T-helper 2 cell treated with Interferon-gamma antibody and Interleukin-4, amounts not matched to agents 100 ng/mL and 5 ng/mL, for 36 hours (primary cell): ENCODE measurements around the gene ZFYVE21. TPM values are rescaled to one million over a fixed set of nuclear protein-coding genes. Genes with fewer than 3 reads are reported as not detected.

Experiments
- intact Hi-C: fragments of 100-400 bp; cut with micrococcal nuclease; formaldehyde crosslinking; loops from one replicate; pipeline ENCODE4 v1.15.1; 2023
- total RNA-seq: library from RNA; stranded (reverse); gene quantifications from 2 replicates; pipeline ENCODE4 v1.2.3, GENCODE V29; 2022

ZFYVE21 gene
- total RNA-seq, 1 donor from 2014 or later = 16.4 TPM

- intact Hi-C loops = no loop called here
Measured at GRCh38 chr14:103721334-103722120, 5.9 kb downstream of the ZFYVE21 start.

DNA sequence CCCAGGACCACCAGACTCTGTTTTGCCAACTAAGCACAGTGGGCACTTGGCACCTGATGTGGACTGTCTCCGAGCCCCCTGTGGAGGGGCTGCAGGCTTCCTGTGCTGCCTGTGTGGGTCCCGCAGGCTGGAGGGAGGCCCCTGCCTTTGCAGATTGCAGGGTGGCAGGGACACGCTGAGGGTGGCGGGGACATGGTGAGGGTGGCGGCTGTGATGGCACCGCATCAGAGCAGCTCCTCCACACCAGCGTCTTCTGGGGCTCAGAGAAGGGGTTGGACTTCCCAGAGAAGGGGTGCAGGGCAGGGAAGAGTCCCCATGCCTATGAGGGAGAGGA is 8.1 kb downstream of the ZFYVE21 start:
- intact Hi-C loops = no loop called here

GRCh38 chr14:103724116-103724515 is 8.5 kb downstream of the ZFYVE21 start:
- intact Hi-C loops = no loop called here

DNA sequence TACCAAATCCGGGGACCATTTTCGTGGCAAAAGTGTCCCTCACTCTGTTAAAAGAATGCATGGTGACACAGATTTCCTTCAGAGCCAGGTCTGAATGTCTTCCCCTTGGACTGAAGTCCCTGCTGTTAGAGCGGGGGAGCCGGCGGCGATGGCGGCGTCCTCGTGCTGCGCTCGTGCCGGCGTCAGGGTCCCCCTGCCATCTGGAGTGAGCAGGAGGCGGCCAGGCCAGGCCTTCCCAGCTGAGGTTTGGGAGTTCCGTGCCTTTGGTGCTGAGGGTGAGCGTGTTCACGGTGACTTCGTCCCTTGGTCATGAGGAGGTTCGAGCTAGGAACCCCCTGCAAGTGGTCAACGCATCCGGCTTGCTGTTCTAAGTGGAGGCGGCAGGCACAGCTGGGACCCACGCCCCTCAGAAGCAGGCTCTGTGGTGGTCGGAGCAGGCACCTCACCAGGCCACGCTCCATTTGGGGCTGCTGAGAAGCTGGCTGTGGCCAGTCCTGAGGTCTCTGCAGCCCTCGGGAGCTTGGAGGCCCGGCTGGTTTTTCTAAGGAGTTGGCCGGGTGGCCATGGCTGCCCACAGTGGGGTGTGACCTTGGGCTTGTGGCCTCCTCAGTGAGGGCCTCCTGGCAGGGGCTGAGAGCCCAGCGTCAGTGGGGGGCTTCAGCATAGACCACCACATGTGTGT is 9.5 kb downstream of the ZFYVE21 start:
- intact Hi-C loops = no loop called here

- intact Hi-C loops = no loop called here
Measured at GRCh38 chr14:103725739-103726395, 10.3 kb downstream of the ZFYVE21 start.

DNA sequence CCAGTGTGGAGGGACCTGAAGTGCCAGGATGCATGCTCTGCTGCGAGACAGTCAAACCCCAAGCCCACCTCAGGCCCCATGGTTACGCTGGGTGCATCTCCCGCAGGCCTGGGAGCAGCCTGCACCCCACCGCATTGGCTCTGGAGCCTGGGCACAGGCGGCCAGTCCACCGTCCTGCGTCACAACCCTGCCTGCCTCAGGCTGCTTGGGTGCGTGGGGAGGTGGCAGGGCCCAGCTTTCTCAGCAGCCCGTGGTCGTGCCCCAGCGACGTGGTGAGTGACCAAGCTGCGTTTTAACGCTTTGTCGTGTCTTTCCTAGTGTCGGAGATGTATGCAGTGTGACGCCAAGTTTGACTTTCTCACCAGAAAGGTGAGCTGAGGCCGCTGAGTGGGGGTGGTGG is 10.9 kb downstream of the ZFYVE21 start:
- intact Hi-C loops = no loop called here

GRCh38 chr14:103727313-103727980 is 11.8 kb downstream of the ZFYVE21 start:
- intact Hi-C loops = no loop called here

DNA sequence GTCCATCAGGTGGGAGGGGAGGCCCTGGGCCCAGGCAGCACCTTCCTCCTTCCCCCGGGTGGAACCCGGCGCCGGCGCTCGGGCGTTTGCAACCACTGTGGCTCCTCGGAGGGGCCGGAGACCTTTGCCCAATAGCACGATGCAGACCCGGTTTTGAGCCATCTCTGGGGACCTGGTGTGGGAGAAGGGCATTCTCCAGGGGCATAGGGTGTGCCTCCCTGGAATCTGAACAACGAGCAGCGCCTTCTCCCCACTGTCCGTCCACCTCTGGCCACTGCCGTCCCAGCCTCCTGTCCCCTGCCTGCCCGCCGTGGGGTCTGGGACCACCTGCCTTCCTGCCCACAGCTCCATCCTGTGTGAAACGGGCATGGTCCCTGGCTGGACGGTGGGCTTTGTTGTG is 12.5 kb downstream of the ZFYVE21 start:
- intact Hi-C loops = no loop called here

DNA sequence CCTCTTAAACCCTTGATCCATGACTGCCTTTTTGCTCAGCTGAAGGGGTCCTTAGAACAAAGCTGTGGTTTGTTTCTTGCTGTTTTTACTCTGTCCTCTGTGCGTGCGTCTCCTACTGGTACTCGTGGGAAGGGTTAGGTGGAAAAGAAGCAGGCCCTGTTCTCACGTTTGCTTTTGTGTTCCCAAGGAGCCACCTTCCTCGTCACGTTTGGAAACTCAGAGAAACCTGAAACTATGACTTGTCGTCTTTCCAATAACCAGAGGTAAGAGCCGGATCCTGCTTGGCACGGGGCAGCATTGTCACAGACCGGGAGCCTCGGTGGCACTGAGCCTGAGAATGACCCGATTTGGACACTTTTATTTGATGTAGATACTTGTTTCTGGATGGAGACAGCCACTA is 13.1 kb downstream of the ZFYVE21 start:
- intact Hi-C loops = no loop called here

- intact Hi-C loops = no loop called here
Measured at GRCh38 chr14:103729496-103730448, 14.2 kb downstream of the ZFYVE21 start.

DNA sequence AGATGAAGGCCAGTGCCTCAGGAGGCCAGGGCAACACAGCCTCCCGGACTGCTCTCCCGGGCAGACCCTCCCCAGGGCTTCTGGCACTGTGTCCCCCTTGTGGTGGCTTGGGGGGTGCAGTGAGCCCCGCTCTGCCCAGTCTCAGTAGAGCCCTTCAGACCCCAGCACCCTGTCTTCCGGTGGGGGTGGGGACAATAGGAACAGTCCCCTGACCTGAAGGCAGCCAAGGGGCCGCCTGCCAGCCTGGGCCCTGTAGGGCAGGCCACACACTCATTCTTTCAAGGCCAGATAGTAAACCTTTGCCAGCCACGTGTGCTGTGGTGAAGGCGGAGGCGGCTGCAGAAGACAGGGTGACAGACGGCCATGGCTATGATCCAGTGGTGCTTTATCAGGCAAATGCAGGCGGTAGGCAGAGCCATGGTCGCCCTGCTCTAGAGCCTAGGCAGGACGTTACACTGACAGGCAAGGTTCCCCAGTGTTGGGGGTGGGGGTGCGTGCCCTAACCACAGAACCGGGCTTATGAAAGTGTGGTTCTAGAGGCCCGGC is 15.0 kb downstream of the ZFYVE21 start:
- intact Hi-C loops = no loop called here

DNA sequence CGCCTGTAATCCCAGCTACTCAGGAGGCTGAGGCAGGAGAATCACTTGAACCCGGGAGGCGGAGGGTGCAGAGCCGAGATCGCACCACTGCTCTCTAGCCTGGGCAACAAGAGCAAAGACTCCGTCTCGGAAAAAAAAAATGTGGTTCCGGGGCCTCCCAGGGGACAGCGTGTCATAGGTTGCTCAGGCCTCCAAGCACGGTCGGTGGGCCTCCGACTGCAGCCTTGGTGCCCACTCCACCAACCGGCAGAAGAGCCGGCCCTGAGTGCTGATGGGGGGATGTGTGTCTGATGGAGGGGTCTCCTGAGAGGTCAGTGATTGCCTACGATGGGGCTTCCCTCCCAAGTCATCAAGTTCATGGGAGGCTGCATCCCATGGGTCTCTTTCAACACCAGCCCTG is 15.9 kb downstream of the ZFYVE21 start:
- intact Hi-C loops = no loop called here

GRCh38 chr14:103731916-103732867 is 16.6 kb downstream of the ZFYVE21 start:
- intact Hi-C loops = no loop called here

DNA sequence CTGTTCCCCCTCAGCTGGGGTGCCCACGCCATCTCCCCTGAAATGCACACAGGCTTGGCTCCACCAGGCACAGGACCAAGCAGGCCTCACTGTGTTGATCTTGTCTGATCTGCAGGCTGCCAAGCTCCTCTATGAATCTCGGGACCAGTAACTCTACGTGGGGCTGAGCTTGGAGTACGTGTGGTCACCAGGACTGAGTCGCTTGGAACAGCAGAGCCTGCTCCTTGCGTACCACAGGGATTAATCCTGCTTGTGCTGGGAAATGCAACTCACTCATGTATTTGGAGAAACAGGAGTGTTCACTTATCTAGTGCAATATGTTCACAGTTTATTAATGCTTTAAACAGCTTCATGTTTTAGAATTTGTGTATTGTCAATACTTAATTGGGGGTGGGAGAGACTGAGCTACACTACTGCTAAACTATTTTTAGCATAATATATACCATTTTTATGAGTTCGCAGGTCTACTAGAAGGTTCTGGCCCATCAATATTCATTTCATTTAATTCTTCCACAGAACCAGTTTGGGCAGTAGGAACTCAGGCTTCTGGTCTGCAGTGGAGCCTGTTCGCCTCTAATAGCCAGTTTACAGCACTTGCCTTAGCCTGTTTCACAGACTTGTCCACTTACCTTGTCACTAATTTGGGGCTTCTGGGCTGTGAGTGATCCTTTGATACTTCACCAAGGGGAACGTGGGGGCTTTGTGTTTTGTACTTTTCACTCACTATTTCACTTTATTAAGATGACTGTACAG is 17.4 kb downstream of the ZFYVE21 start:
- intact Hi-C loops = no loop called here

DNA sequence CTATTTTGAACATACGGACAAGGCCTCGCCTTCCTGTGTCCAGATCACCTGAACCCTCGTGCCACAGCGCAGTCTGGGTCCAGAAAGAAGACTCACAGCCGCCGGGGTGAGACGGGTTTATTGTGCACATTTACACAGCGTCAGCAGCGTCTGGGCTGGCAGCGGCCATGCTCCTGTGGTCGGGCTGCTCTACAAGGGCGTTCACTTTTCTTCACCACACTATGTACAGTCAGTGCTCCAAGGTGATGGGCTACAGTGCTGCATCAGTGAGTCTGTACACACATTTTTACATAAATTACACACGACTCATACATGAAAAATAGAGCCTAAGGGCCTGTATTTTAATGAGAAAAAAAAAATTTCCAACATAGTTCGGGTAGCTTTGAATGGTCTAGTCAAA is 18.0 kb downstream of the ZFYVE21 start:
- intact Hi-C loops = no loop called here

GRCh38 chr14:103734081-103734888 is 18.7 kb downstream of the ZFYVE21 start:
- intact Hi-C loops = no loop called here

DNA sequence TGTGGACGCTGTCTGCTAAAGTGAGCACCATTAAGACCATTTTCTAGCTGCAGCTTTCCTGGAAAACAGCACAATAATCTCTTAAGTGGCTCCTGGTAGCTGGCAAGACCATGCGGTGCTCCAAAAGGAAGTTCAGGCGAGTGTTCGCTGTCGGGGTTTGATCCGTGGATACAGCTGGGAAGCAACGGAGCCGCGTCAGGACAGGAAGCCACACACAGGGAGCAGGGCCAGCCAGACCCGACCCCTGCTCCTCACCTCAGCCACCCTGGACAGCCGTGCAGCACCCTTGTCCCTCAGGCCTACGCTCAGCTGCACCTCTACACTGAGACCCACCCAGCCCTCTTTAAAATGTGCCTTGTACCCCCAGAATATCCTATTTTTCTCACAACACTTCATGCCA is 19.4 kb downstream of the ZFYVE21 start:
- intact Hi-C loops = no loop called here

DNA sequence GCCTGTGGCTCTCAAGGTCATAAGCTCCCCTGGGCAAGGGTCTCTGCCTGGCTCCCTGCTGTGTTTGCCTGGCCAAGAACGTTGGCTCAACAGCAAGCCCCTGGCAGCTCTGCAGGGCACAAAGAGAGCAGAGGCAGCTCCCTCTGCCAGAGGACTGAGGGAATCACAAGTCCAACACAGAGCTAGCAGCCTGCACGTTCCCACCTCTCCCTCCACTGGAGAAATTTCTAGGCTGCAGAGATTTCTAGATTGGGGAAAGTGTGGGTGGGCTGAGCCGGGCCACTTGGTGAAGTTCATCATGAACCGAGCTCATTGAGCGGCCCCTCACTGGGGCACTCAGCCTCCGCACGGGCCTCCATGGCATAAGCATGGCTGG is 19.8 kb downstream of the ZFYVE21 start:
- intact Hi-C loops = no loop called here
